Epithelial cell of proximal tubule (primary cell): ENCODE results near the gene ANKS1A. TPM values are rescaled to one million over a fixed set of nuclear protein-coding genes. Genes with fewer than 3 reads are reported as not detected.

Experiments
- DNase-seq: peaks from one replicate; pipeline ENCODE4 v3.0.0-alpha.2; 2011; ENCODE audit warnings: low read depth
- H3K4me3 ChIP-seq: 2 replicates; pipeline ENCODE4 v1.5.1; 2011; ENCODE audit warnings: low read depth, mild to moderate bottlenecking, low read length
- CTCF ChIP-seq: conservative IDR thresholded peaks from 2 replicates; pipeline ENCODE4 v1.5.1; 2012; ENCODE audit warnings: low read depth, mild to moderate bottlenecking, low read length
- total RNA-seq: library from RNA; depleted of rRNA; stranded (reverse); fragments of >200 nt; gene quantifications from 2 replicates; pipeline ENCODE4 v1.2.3, GENCODE V29; 2015

The ANKS1A gene
- total RNA-seq, 1 donor from 2014 or later, result 17.4 TPM

DNA sequence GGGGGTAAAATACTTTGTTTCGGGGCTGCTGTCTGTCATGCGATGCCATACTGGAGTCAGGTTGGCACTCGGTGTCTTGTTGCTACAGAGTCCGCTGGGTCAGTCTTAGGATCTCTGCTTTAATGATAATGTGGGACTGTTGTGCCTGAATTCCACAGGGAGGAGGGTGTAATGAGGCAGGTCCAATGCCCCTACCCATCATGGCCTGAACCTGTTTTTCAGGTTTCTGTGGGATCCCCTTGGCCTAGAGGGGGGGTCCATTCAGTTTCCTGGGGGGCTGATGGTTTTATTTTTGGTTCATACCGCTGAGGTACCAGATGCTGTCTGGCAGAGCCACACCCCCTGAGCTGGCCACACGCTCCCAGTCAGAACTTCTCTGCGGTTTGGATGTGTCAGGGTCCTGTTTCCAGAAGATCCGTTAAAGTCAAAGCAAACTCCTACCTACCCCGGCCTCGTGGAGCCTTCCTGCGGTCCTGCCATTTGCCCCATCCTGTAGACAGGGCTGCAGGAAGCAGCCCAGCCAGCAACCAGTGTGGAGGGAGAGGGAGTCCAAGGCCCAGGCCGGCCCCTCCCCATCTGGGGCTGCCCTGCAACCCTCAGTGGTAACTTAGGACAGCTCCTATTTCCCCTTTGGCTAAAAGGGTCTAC, 182.4 kb downstream of the ANKS1A start:
- no peak for DNase-seq
- H3K4me3 ChIP-seq, result no peak overlapping the region
- no peak for TF ChIP-seq CTCF

DNA sequence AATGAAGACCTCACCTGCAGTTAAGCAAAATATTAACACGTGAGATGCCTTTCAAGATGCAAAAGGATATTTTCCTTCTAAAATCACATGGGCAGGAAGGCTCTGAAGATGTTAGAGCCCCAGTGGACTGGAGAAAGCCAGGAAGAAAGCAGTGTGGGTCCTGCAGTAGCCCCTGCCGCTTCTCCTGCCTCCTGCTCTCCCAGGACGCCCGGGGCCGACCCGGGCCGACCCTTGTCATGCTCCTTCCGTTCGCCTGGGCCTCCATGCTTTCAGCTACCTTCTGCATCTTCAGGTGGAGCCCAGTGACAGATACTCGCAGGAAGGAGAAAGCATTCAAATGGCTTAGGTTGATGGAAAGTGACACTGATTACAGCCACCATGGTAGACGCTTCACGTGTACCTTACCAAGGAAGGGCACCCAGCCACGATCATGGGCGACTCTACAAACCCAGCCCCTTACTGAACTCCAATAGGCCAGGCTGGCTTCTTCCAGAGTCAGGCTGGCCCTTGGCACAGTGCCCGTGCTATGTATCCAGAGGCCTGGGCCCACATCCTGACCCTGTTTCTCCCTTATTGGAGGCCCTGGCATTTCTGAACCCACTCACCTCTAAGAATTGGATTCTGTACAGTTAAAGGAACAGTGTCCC, 183.1 kb downstream of the ANKS1A start:
- H3K4me3 ChIP-seq, result no peak overlapping the region
- no peak for TF ChIP-seq CTCF
- DNase-seq, result no peak

DNA sequence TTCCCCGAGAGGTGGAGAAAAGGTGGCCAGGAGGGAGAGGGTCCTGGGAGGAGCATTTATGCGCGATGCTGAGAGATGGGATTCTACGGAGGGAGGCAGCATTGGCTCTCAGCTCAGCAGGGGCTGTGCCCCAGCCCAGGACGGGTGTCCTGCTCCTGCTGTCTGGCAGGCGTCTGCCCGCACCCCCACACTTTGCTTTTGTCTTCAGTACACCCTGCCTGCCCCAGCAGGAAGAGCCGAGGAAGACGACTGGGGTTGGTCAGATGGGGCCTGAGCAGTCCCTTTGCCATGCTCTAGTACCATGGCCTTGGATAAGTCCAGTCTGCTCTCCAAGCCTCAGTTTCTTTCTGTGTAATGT, 183.6 kb downstream of the ANKS1A start:
- no peak overlapping the region for H3K4me3 ChIP-seq
- no peak for TF ChIP-seq CTCF
- DNase-seq, result no peak

DNA sequence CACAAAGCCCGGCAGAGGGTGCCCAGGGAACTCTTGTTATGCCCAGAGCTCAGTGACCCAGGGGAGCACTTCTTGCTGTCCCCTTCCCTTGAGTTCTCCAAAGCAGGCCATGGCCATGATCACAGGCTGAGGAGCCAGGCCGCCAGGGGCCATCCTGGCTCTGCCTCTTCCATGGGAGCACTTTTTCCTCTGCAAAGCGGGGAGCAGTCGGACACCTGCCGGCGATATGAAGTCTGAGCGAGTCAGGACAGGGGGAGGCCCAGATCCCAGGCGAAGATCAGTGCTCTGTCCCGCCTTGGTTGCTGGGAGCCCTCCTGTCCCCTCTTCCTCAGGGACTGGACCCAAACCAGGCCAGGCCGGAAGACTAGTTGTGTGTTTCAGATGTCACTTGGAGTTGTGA, 184.2 kb downstream of the ANKS1A start:
- H3K4me3 ChIP-seq, result no peak overlapping the region
- DNase-seq, result no peak
- TF ChIP-seq CTCF, result no peak

GRCh38 chr6:35073766-35074471, 184.9 kb downstream of the ANKS1A start:
- no peak for TF ChIP-seq CTCF
- H3K4me3 ChIP-seq, result no peak overlapping the region
- no peak for DNase-seq

GRCh38 chr6:35076997-35077712, 188.1 kb downstream of the ANKS1A start:
- H3K4me3 ChIP-seq, result no peak overlapping the region
- DNase-seq, result no peak

More at GRCh38 chr6:35076997-35077712, 188.1 kb downstream of the ANKS1A start:
- no peak for TF ChIP-seq CTCF
